CD14-positive monocyte (primary cell): ENCODE results near the gene CKAP2L. TPM values are rescaled to one million over a fixed set of nuclear protein-coding genes. Genes with fewer than 3 reads are reported as not detected.

ENCODE experiments used
- DNase-seq, 3 donors: peaks; one replicate each; pipeline ENCODE4 v3.0.0-alpha.2; 2011 to 2022
- H2AFZ ChIP-seq: 2 replicates; pipeline ENCODE4 v1.6.0; 2012; ENCODE audit warnings: mild to moderate bottlenecking, low read depth, low read length, inconsistent platforms; ENCODE audit not compliant: insufficient read depth, poor library complexity, severe bottlenecking
- H3K27ac ChIP-seq, 2 donors: 1 replicate in 1 of 2; 2 replicates in 1 of 2; pipeline ENCODE4 v1.5.1; 2012 to 2013; ENCODE audit warnings: low read length in 2 of 2, control low read depth in 1 of 2, inconsistent platforms in 1 of 2, low read depth in 1 of 2, mild to moderate bottlenecking in 1 of 2
- H3K27me3 ChIP-seq, 2 donors: one replicate each; pipeline versions ENCODE4 v1.6.0 to v1.6.1; 2011 to 2013; ENCODE audit warnings: low read length in 2 of 2; ENCODE audit not compliant: control insufficient read depth in 2 of 2, insufficient read depth in 2 of 2
- H3K36me3 ChIP-seq, 2 donors: replicated peaks in 1 of 2; 1 replicate in 1 of 2; 2 replicates in 1 of 2; pipeline versions ENCODE4 v1.5.1 to v1.6.1; 2012 to 2013; ENCODE audit warnings: low read length in 2 of 2, control low read depth in 1 of 2, inconsistent platforms in 1 of 2, mild to moderate bottlenecking in 1 of 2; ENCODE audit not compliant: insufficient read depth in 2 of 2, control insufficient read depth in 1 of 2
- H3K4me1 ChIP-seq, 2 donors: 1 replicate in 1 of 2; 2 replicates in 1 of 2; pipeline versions ENCODE4 v1.5.1 to v1.6.1; 2012 to 2013; ENCODE audit warnings: low read length in 2 of 2, control low read depth in 1 of 2, inconsistent platforms in 1 of 2, mild to moderate bottlenecking in 1 of 2, moderate library complexity in 1 of 2; ENCODE audit not compliant: insufficient read depth in 2 of 2, control insufficient read depth in 1 of 2
- H3K4me2 ChIP-seq: replicated peaks from 2 replicates; pipeline ENCODE3; 2012; ENCODE audit warnings: low read length, moderate library complexity, mild to moderate bottlenecking; ENCODE audit not compliant: poor library complexity, severe bottlenecking; ENCODE audit errors: extremely low read depth
- H3K4me3 ChIP-seq, 3 experiments: fragments of 200-600 bp in 1 of 3; sonication (generic) in 1 of 3; replicated peaks in 1 of 3; 1 replicate in 2 of 3; 2 replicates in 1 of 3; pipeline ENCODE4 v1.5.1; 2011 to 2013; ENCODE audit warnings: low read length in 3 of 3, mild to moderate bottlenecking in 3 of 3, control low read depth in 2 of 3, low read depth in 2 of 3, inconsistent platforms in 1 of 3, moderate library complexity in 1 of 3
- H3K79me2 ChIP-seq: 2 replicates; pipeline ENCODE4 v1.6.0; 2012; ENCODE audit warnings: mild to moderate bottlenecking, control low read depth, inconsistent platforms, low read length, moderate library complexity; ENCODE audit not compliant: insufficient read depth
- H3K9ac ChIP-seq: 2 replicates; pipeline ENCODE4 v1.6.0; 2017; ENCODE audit warnings: low read length, mild to moderate bottlenecking; ENCODE audit not compliant: insufficient read depth, poor library complexity, severe bottlenecking
- H3K9me3 ChIP-seq, 2 donors: replicated peaks in 1 of 2; 1 replicate in 1 of 2; 2 replicates in 1 of 2; pipeline versions ENCODE4 v1.5.1 to v1.6.1; 2012 to 2013; ENCODE audit warnings: low read length in 2 of 2, control low read depth in 1 of 2; ENCODE audit not compliant: control insufficient read depth in 1 of 2, insufficient read depth in 1 of 2
- H4K20me1 ChIP-seq: 2 replicates; pipeline ENCODE4 v1.6.0; 2012; ENCODE audit warnings: mild to moderate bottlenecking, low read length, control low read depth, moderate library complexity; ENCODE audit not compliant: insufficient read depth
- H3K27ac Mint-ChIP-seq, 7 donors: one replicate each; pipeline ENCODE4 v1.8.0; 2020; ENCODE audit warnings: mild to moderate bottlenecking in 7 of 7, mixed read lengths in 7 of 7, moderate library complexity in 6 of 7, inconsistent platforms in 2 of 7
- H3K27me3 Mint-ChIP-seq, 3 donors: one replicate each; pipeline ENCODE4 v1.8.0; 2021 to 2022; ENCODE audit warnings: low read depth in 3 of 3, mild to moderate bottlenecking in 3 of 3, mixed read lengths in 3 of 3, moderate library complexity in 3 of 3, inconsistent platforms in 1 of 3
- H3K36me3 Mint-ChIP-seq, 2 donors: one replicate each; pipeline ENCODE4 v1.8.0; 2020; ENCODE audit warnings: mixed read lengths in 2 of 2, inconsistent platforms in 1 of 2, mild to moderate bottlenecking in 1 of 2
- H3K4me1 Mint-ChIP-seq: one replicate; pipeline ENCODE4 v1.8.0; 2020; ENCODE audit warnings: mild to moderate bottlenecking, mixed read lengths
- H3K4me3 Mint-ChIP-seq, 2 donors: one replicate each; pipeline ENCODE4 v1.8.0; 2020; ENCODE audit warnings: mild to moderate bottlenecking in 2 of 2, mixed read lengths in 2 of 2, moderate library complexity in 1 of 2
- H3K9me3 Mint-ChIP-seq, 7 donors: one replicate each; pipeline ENCODE4 v1.8.0; 2020 to 2022; ENCODE audit warnings: mixed read lengths in 7 of 7, mild to moderate bottlenecking in 6 of 7, moderate library complexity in 6 of 7, inconsistent platforms in 2 of 7
- CTCF ChIP-seq: fragments of 200-600 bp; IDR thresholded peaks from one replicate; pipeline ENCODE4 v1.8.0; 2022; ENCODE audit warnings: antibody characterized with exemption, mild to moderate bottlenecking
- WGBS: methylation state at CpG from one replicate; pipeline ENCODE4 v1.1.5; 2013; ENCODE audit warnings: missing lambda C conversion rate; ENCODE audit not compliant: insufficient coverage; 5-methylcytosine and 5-hydroxymethylcytosine counted together
- intact Hi-C, 2 donors: fragments of 100-400 bp; cut with micrococcal nuclease; formaldehyde crosslinking; loops; one replicate each; pipeline versions ENCODE4 v1.15.0 to v1.15.1; 2023
- polyA plus RNA-seq, 3 donors: library from polyadenylated mRNA; depleted of rRNA in 1 of 3; unstranded in 2 of 3; stranded (reverse) in 1 of 3; fragments of 300-500 nt in 2 of 3; fragments of >200 nt in 1 of 3; fragmentation: Illumina TruSeq in 2 of 3; gene quantifications; 1 replicate in 2 of 3; 2 replicates in 1 of 3; pipeline ENCODE4 v1.2.3, GENCODE V29; 2012 to 2021

Gene CKAP2L
- polyA plus RNA-seq, 3 donors: 0.04 to 0.24 TPM; not detected in 1

GRCh38 chr2:112776113-112776512 lies 11.7 kb upstream of the CKAP2L start:
- Histone ChIP-seq H3K79me2 (no peaks in the 10 kb centered on the region), H4K20me1 (no peaks in the 10 kb centered on the region), H3K4me3 (no peak overlapping the region), H3K27me3 (no peaks in the 10 kb centered on the region), H3K9ac (no peak overlapping the region), H3K4me1 (peaks cover 15 to 16% of the 10 kb centered on the region in 2 donors), H3K27ac (no peak overlapping the region), H2AFZ (no peak overlapping the region), H3K9me3 (no peaks in the 10 kb centered on the region), H3K4me2 (no peak overlapping the region), H3K36me3 (no peaks in the 10 kb centered on the region)
- peaks cover 0 to 5% of the 10 kb centered on the region in 2 donors for H3K36me3 Mint-ChIP-seq
- peaks cover 0 to 1% (median 0%) of the 10 kb centered on the region in 7 donors for H3K9me3 Mint-ChIP-seq
- H3K4me3 Mint-ChIP-seq: no peak overlapping the region
- no peak for TF ChIP-seq CTCF
- no peak for DNase-seq
- H3K27me3 Mint-ChIP-seq: peaks cover 0 to 7% (median 0%) of the 10 kb centered on the region in 3 donors
- H3K4me1 Mint-ChIP-seq: peaks cover 18% of the 10 kb centered on the region
- WGBS: no CpG with 5 or more reads among the region's 3 CpGs
- H3K27ac Mint-ChIP-seq: no peak overlapping the region
- intact Hi-C loops: no loop called here

- peaks cover 15 to 16% of the 10 kb centered on the region in 2 donors for H3K4me1 ChIP-seq
- no peak overlapping the region for H2AFZ ChIP-seq
- H3K4me3 Mint-ChIP-seq: no peak overlapping the region
- H3K4me2 ChIP-seq: no peak overlapping the region
- no peak overlapping the region for H3K4me3 ChIP-seq
- H3K27me3 Mint-ChIP-seq: peaks cover 0 to 7% (median 0%) of the 10 kb centered on the region in 3 donors
- H3K79me2 ChIP-seq: no peaks in the 10 kb centered on the region
- no peak overlapping the region for H3K27ac Mint-ChIP-seq
- no peak for DNase-seq
- 88% methylated on average over 2 of the region's 3 CpGs for WGBS
- no peak for TF ChIP-seq CTCF
- H3K9ac ChIP-seq: no peak overlapping the region
- H3K4me1 Mint-ChIP-seq: peaks cover 18% of the 10 kb centered on the region
- H3K9me3 ChIP-seq: no peaks in the 10 kb centered on the region
- peaks cover 0 to 1% (median 0%) of the 10 kb centered on the region in 7 donors for H3K9me3 Mint-ChIP-seq
- peaks cover 0 to 5% of the 10 kb centered on the region in 2 donors for H3K36me3 Mint-ChIP-seq
- no peaks in the 10 kb centered on the region for H4K20me1 ChIP-seq
- no peaks in the 10 kb centered on the region for H3K27me3 ChIP-seq
- no peak overlapping the region for H3K27ac ChIP-seq
- no peaks in the 10 kb centered on the region for H3K36me3 ChIP-seq
- intact Hi-C loops: no loop called here
Observed at GRCh38 chr2:112774536-112775285, 10.3 kb upstream of the CKAP2L start.
